IPS-18a (cell line): ENCODE data around the gene SASH1.
"Not testable (repeated sequence)": the region's sequence is repeated elsewhere in the genome, so short reads cannot be mapped to it uniquely, and the experiment has no call there.

ENCODE experiments used
- H3K27ac ChIP-seq: one replicate; pipeline ENCODE4 v1.5.1; 2013; ENCODE audit warnings: low read length
- H3K27me3 ChIP-seq: one replicate; pipeline ENCODE4 v1.6.1; 2013; ENCODE audit warnings: mild to moderate bottlenecking, low read length; ENCODE audit not compliant: control insufficient read depth, insufficient read depth
- H3K36me3 ChIP-seq: one replicate; pipeline ENCODE4 v1.6.1; 2013; ENCODE audit warnings: low read depth, low read length; ENCODE audit not compliant: control insufficient read depth
- H3K4me1 ChIP-seq: one replicate; pipeline ENCODE4 v1.6.1; 2013; ENCODE audit warnings: low read depth, low read length; ENCODE audit not compliant: control insufficient read depth
- H3K4me3 ChIP-seq: one replicate; pipeline ENCODE4 v1.5.1; 2013; ENCODE audit warnings: low read length
- H3K9ac ChIP-seq: one replicate; pipeline ENCODE4 v1.6.1; 2013; ENCODE audit warnings: mild to moderate bottlenecking, low read length, moderate library complexity
- H3K9me3 ChIP-seq: one replicate; pipeline ENCODE4 v1.6.1; 2013; ENCODE audit warnings: low read depth, low read length; ENCODE audit not compliant: control insufficient read depth

SASH1 gene

DNA sequence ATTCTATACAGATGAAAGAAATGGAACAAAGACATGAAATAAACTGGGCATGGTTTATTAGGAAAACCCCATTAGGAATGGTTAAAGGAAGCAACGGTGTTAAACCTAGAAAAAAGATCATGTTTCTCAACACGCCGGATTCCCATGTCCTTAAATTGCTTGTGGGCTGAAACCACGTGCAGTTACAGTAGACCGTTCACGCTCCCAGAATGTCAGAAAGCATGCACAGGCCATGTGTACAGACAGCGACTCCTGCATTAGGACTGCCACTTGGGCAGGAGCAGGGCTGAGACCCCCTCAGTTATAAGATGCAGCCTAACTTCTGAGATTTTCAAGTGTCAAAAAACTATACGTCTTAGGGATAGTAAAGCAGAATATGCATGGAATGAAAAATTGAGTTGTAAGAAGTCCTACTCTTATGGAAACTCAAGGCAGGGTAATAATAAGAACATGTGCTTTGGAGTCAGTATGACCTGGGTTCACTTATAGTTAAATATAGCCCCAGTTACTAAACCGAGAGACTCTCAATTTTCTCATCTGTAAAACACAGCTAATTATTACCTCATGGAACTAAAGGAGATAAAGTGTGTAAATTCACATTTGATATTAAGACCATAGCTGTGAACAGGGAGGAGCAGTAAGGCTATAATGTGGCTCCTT, 230.2 kb downstream of the SASH1 start:
- no peaks in the 10 kb centered on the region for H3K27me3 ChIP-seq
- no peaks in the 10 kb centered on the region for H3K4me1 ChIP-seq
- H3K36me3 ChIP-seq: no peaks in the 10 kb centered on the region
- H3K9me3 ChIP-seq: no peaks in the 10 kb centered on the region
- no peak overlapping the region for H3K27ac ChIP-seq
- H3K4me3 ChIP-seq: no peak overlapping the region
- H3K9ac ChIP-seq: no peak overlapping the region

GRCh38 chr6:148573922-148574321, 231.3 kb downstream of the SASH1 start:
- Histone ChIP-seq H3K27me3 (no peaks in the 10 kb centered on the region), H3K4me3 (no peak overlapping the region), H3K36me3 (no peaks in the 10 kb centered on the region), H3K27ac (no peak overlapping the region), H3K4me1 (peaks cover 6% of the 10 kb centered on the region), H3K9ac (no peak overlapping the region), H3K9me3 (no peaks in the 10 kb centered on the region)

GRCh38 chr6:148577687-148578488, 235.2 kb downstream of the SASH1 start:
- H3K9me3 ChIP-seq: no peaks in the 10 kb centered on the region
- H3K27me3 ChIP-seq: no peaks in the 10 kb centered on the region
- H3K4me1 ChIP-seq: peaks cover 6% of the 10 kb centered on the region
- H3K9ac ChIP-seq: no peak overlapping the region
- no peak overlapping the region for H3K4me3 ChIP-seq
- H3K27ac ChIP-seq: no peak overlapping the region
- no peaks in the 10 kb centered on the region for H3K36me3 ChIP-seq

DNA sequence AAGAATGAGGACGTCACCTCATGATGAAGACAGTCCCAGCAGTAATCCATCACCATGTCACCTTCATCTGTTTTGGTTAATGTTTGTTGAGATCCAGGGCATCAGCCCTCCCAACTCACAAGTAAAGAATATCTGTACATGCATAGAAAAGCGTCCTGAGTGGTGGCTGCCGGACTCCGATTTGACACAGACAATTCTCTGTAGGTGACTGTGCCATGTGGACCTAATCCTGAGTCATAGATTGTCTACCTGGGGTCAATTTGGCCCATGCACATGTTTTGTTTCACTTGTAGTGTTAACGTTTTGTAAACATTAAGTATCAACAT, 235.8 kb downstream of the SASH1 start:
- Histone ChIP-seq H3K27ac (no peak overlapping the region), H3K4me1 (peaks cover 6% of the 10 kb centered on the region), H3K27me3 (no peaks in the 10 kb centered on the region), H3K4me3 (no peak overlapping the region), H3K9me3 (no peaks in the 10 kb centered on the region), H3K9ac (no peak overlapping the region), H3K36me3 (no peaks in the 10 kb centered on the region)

- H3K27me3 ChIP-seq: no peaks in the 10 kb centered on the region
- no peak overlapping the region for H3K27ac ChIP-seq
- no peaks in the 10 kb centered on the region for H3K36me3 ChIP-seq
- H3K9me3 ChIP-seq: no peaks in the 10 kb centered on the region
- H3K9ac ChIP-seq: no peak overlapping the region
- peaks cover 6% of the 10 kb centered on the region for H3K4me1 ChIP-seq
- H3K4me3 ChIP-seq: no peak overlapping the region
Observed at GRCh38 chr6:148578837-148579565, 236.4 kb downstream of the SASH1 start.

DNA sequence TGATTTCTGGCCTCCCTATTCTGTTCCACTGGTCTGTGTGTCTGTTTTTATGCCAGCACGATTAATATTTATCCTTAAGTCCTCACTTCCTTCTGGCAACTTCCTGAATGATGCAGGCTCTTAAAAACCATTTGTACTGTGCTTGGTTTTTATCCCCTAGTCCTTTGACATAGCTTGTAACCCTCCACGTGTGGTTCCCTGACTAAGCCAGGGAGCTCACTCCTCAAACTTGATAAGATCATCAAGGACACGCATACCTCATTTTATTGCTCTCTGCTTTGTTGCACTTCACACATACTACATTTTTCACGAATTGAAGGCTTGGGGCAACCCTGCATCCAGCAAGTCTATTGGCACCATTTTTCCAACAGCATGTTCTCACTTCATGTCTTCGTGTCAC, 237.8 kb downstream of the SASH1 start:
- Histone ChIP-seq H3K36me3 (no peaks in the 10 kb centered on the region), H3K27me3 (no peaks in the 10 kb centered on the region), H3K4me1 (peaks cover 6% of the 10 kb centered on the region), H3K9me3 (no peaks in the 10 kb centered on the region), H3K9ac (no peak overlapping the region), H3K27ac (no peak overlapping the region), H3K4me3 (no peak overlapping the region)

DNA sequence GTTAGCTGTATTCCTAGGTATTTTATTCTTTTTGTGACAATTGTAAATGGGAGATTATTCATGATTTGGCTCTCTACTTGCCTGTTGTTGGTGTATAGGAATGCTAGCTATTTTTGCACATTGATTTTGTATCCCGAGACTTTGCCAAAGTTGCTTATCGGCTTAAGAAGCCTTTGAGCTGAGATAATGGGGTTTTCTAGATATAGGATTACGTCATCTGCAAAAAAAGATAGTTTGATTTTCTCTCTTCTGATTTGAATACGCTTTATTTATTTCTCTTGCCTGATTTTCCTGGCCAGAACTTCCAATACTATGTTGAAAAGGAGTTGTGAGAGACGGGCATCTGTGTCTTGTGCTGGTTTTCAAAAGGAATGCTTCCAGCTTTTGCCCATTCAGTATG, 241.0 kb downstream of the SASH1 start:
- Histone ChIP-seq H3K27me3 (no peaks in the 10 kb centered on the region), H3K4me3 (no peak overlapping the region), H3K9me3 (no peaks in the 10 kb centered on the region), H3K27ac (no peak overlapping the region), H3K36me3 (no peaks in the 10 kb centered on the region), H3K4me1 (peaks cover 2% of the 10 kb centered on the region), H3K9ac (no peak overlapping the region)

DNA sequence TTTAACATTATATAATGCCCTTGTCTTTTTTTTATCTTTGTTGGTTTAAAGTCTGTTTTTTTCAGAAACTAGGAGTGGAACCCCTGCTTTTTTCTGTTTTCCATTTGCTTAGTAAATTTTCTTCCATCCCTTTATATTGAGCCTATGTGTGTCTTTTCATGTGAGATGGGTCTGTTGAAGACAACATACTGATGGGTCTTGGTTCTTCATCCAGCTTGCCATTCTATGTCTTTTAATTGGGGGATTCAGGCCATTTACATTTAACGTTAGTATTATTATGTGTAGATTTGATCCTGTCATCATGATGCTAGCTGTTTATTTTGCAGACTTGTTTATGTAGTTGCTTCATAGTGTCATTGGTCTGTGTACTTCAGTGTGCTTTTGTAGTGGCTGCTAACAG, 243.0 kb downstream of the SASH1 start:
- H3K9ac ChIP-seq, H3K4me1 ChIP-seq, H3K27me3 ChIP-seq, H3K27ac ChIP-seq, H3K9me3 ChIP-seq, H3K4me3 ChIP-seq, H3K36me3 ChIP-seq: not testable (repeated sequence)

- no peaks in the 10 kb centered on the region for H3K9me3 ChIP-seq
- no peaks in the 10 kb centered on the region for H3K36me3 ChIP-seq
- no peaks in the 10 kb centered on the region for H3K27me3 ChIP-seq
- H3K4me3 ChIP-seq: no peak overlapping the region
- no peaks in the 10 kb centered on the region for H3K4me1 ChIP-seq
- no peak overlapping the region for H3K9ac ChIP-seq
- no peak overlapping the region for H3K27ac ChIP-seq
Observed at GRCh38 chr6:148590883-148591282, 248.2 kb downstream of the SASH1 start.

DNA sequence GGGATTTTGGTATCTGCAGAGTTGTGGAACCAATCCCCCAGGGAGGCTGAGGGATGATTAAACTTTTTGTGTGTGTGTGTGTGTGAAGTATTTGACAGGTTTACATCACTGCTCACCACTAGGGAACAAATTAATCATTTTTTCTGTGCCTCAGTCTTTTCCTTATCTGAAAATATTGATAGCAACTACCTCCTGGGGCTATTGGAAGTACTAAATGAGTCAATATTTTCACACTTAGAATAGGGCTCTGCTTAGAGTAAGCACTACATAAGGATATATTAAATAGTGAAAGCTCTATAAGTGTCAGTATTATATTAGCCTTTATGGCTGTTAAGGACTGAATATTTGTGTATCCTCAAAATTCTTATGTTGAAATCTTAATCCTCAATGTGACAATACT, 249.0 kb downstream of the SASH1 start:
- Histone ChIP-seq H3K9ac (no peak overlapping the region), H3K9me3 (no peaks in the 10 kb centered on the region), H3K27me3 (no peaks in the 10 kb centered on the region), H3K4me1 (no peaks in the 10 kb centered on the region), H3K4me3 (no peak overlapping the region), H3K36me3 (no peaks in the 10 kb centered on the region), H3K27ac (no peak overlapping the region)

- no peaks in the 10 kb centered on the region for H3K9me3 ChIP-seq
- no peak overlapping the region for H3K4me3 ChIP-seq
- no peaks in the 10 kb centered on the region for H3K27me3 ChIP-seq
- no peaks in the 10 kb centered on the region for H3K36me3 ChIP-seq
- H3K9ac ChIP-seq: no peak overlapping the region
- H3K4me1 ChIP-seq: peaks cover 10% of the 10 kb centered on the region
- no peak overlapping the region for H3K27ac ChIP-seq
Observed at GRCh38 chr6:148593130-148593812, 250.6 kb downstream of the SASH1 start.
